Measurements from ENCODE around the gene GPR137B. TPM values are rescaled to one million over a fixed set of nuclear protein-coding genes. Genes with fewer than 3 reads are reported as not detected.

Gene GPR137B
- total RNA-seq, 2 experiments from 2014 or later, result 7.2 to 8.1 TPM

- POLR2A ChIA-PET, result interaction anchor here (0.8 to 1.0 kb wide), 4 partner anchors 22 to 158 kb away, joined by 3 to 4 read pairs (median 3); no protein-coding TSS in a partner anchor
- intact Hi-C loops (cut with micrococcal nuclease), result loop anchor here (10.0 kb wide), 1 partner anchor 141 kb away; the partner anchor contains the start of gene ERO1B
- TF ChIP-seq CTCF (IDR thresholded peaks at IDR 0.05), result no peak
- Mint-ChIP-seq H3K4me3 (peak overlapping the region; percentile 92), H3K27ac (peak overlapping the region; percentile 70), H3K9me3 (no peaks in the 10 kb centered on the region), H3K36me3 (ENCODE audit: low read depth) (peaks cover 14% of the 10 kb centered on the region), H3K27me3 (peaks cover 23% of the 10 kb centered on the region), H3K4me1 (ENCODE audit: low read depth) (peaks cover 24% of the 10 kb centered on the region)
- CTCF ChIA-PET, result interaction anchor here (1.5 to 1.9 kb wide), 2 partner anchors 9 to 13 kb away, joined by 5 to 6 read pairs; no protein-coding TSS in a partner anchor
- peak; percentile 63 for ATAC-seq
- DNase-seq, result peak; percentile 65
These were observed 987 bp downstream of the GPR137B start for GRCh38 chr1:236143104-236143948.

GRCh38 chr1:236144033-236144432 is 1.7 kb downstream of the GPR137B start:
- Mint-ChIP-seq H3K4me1 (ENCODE audit: low read depth) (peaks cover 24% of the 10 kb centered on the region), H3K4me3 (peak overlapping the region; percentile 92), H3K27me3 (peaks cover 18% of the 10 kb centered on the region), H3K9me3 (no peaks in the 10 kb centered on the region), H3K36me3 (ENCODE audit: low read depth) (peaks cover 14% of the 10 kb centered on the region), H3K27ac (no peak overlapping the region)
- ATAC-seq (no peak), DNase-seq (no peak)
- intact Hi-C loops (cut with micrococcal nuclease), result loop anchor here (10.0 kb wide), 1 partner anchor 141 kb away; the partner anchor contains the start of gene ERO1B
- TF ChIP-seq CTCF (IDR thresholded peaks at IDR 0.05), result no peak
- ChIA-PET CTCF (interaction anchor here (1.5 to 1.9 kb wide), 2 partner anchors 10 to 12 kb away, joined by 5 to 6 read pairs; no protein-coding TSS in a partner anchor), POLR2A (interaction anchor here (0.8 to 1.0 kb wide), 2 partner anchors 52 to 137 kb away, joined by 3 to 4 read pairs; no protein-coding TSS in a partner anchor)

DNA sequence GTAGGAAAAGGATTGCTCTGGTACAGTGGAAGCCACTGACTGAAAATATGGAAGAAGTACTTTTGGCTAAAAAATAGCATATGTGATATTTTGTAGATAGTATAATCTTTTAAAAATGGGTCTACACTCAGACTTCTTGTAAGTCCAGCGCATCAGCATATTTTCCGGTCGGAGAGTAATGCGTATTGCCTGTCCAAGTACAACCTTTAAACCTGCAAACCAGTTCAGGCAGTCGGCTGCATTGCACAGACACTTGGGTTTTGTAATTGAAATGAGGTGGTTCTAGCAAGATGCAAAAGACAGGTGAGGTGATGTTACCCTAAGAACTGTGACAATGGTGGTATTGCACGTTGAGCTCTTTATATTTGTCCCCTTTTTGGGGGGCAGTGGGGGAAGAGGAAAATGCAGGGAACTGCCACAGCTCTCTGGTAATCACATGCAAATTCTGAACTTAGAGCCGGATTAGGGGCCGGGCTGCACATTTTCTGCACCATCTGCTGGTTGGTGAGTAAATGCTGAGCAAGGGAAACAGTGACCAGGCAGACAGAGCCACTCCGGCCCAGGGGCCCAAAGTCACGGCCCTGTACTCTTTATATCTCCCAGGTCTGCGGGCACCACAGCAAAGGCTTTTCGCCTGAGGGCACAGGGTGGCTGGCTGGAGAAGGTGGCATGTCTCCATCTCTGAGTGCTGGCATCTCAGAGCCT is 2.3 kb downstream of the GPR137B start:
- Mint-ChIP-seq H3K36me3 (ENCODE audit: low read depth) (peaks cover 14% of the 10 kb centered on the region), H3K27ac (no peak overlapping the region), H3K4me1 (ENCODE audit: low read depth) (peaks cover 26% of the 10 kb centered on the region), H3K4me3 (peak overlapping the region; percentile 92), H3K27me3 (peaks cover 17% of the 10 kb centered on the region), H3K9me3 (no peaks in the 10 kb centered on the region)
- ChIA-PET CTCF (interaction anchor here (1.5 to 1.9 kb wide), 2 partner anchors 11 to 12 kb away, joined by 5 to 6 read pairs; no protein-coding TSS in a partner anchor), POLR2A (no interaction called here)
- TF ChIP-seq CTCF (IDR thresholded peaks at IDR 0.05), result no peak
- intact Hi-C loops (cut with micrococcal nuclease), result loop anchor here (10.0 kb wide), 1 partner anchor 140 kb away; the partner anchor contains the start of gene ERO1B
- DNase-seq (no peak), ATAC-seq (no peak)

- Mint-ChIP-seq H3K27me3 (peaks cover 1% of the 10 kb centered on the region), H3K9me3 (no peaks in the 10 kb centered on the region), H3K4me1 (ENCODE audit: low read depth) (peaks cover 30% of the 10 kb centered on the region), H3K4me3 (no peak overlapping the region), H3K27ac (no peak overlapping the region), H3K36me3 (ENCODE audit: low read depth) (peaks cover 14% of the 10 kb centered on the region)
- no peak for TF ChIP-seq CTCF (IDR thresholded peaks at IDR 0.05)
- POLR2A ChIA-PET, result interaction anchor here (1.0 to 2.8 kb wide), 2 partner anchors 9 to 12 kb away, joined by 4 to 7 read pairs; no protein-coding TSS in a partner anchor
- ATAC-seq, result no peak
- no peak for DNase-seq
- intact Hi-C loops (cut with micrococcal nuclease), result loop anchor here (10.0 kb wide), 1 partner anchor 138 kb away; the partner anchor contains the start of gene ERO1B
- CTCF ChIA-PET, result no interaction called here
These were observed 4.7 kb downstream of the GPR137B start for GRCh38 chr1:236147068-236147467.

Data from activated CD8-positive, alpha-beta T cell treated with anti-CD3 and anti-CD28 coated beads for 36 hours (primary cell).